ENCODE results near the gene BIN1.

DNA sequence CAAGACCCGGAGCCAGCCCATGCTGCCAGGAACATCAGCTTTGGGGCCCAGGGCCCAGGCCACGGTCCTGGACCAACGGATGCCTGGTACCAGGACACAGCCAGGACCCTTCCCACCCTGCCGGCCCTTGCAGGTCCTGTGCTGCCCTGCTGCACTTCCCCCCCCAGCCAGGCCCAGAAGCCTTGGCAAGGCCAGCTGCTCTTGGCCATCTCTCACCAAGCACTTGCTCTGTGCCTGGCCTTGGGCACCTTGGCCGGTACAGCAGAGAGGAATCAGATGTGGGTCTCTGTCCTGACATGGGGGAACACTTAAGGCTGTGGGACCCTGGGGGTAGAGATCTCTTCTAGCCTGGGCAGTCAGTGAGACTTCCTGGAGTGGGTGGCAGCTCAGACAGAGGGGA is 28.9 kb downstream of the BIN1 start:
- TF ChIP-seq TAF1 (IDR thresholded peaks at IDR 0.05; ENCODE audit: borderline replicate concordance, insufficient read depth, low read length) (no peak), POLR2AphosphoS5 (IDR thresholded peaks at IDR 0.05; ENCODE audit: low read depth, low read length) (no peak), SIN3A (IDR thresholded peaks at IDR 0.05; ENCODE audit: borderline replicate concordance, insufficient read depth, low read length) (no peak), REST (IDR thresholded peaks at IDR 0.05; ENCODE audit: insufficient read depth in 1 of 2, low read depth in 2 of 2, low read length in 2 of 2) (no peak)

All from PFSK-1 (cell line).